ENCODE measurements around the gene FOXN4.

Gene FOXN4

DNA sequence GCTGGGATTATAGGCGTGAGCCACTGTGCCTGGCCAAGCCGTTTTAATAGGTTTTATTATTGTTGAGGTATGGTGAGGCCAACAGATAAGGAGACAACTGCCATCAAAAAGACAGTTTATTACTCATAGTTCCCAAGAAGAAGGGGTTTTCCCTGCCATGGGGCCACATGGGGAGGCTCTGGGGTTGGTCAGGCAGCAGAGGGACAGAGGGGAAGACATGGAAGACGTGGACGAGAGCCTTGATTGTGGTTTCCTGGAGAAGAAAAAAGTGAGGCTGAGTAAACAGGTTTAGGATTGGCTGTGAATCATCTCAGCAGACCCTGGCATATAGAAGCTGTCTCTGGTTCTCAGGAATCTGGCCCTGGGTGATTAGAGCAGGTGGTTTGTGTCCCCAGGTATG is 69.9 kb downstream of the FOXN4 start:
- TF ChIP-seq, protein P1, sequence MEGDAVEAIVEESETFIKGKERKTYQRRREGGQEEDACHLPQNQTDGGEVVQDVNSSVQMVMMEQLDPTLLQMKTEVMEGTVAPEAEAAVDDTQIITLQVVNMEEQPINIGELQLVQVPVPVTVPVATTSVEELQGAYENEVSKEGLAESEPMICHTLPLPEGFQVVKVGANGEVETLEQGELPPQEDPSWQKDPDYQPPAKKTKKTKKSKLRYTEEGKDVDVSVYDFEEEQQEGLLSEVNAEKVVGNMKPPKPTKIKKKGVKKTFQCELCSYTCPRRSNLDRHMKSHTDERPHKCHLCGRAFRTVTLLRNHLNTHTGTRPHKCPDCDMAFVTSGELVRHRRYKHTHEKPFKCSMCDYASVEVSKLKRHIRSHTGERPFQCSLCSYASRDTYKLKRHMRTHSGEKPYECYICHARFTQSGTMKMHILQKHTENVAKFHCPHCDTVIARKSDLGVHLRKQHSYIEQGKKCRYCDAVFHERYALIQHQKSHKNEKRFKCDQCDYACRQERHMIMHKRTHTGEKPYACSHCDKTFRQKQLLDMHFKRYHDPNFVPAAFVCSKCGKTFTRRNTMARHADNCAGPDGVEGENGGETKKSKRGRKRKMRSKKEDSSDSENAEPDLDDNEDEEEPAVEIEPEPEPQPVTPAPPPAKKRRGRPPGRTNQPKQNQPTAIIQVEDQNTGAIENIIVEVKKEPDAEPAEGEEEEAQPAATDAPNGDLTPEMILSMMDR (IDR thresholded peaks at IDR 0.05; ENCODE audit: extremely low read depth, missing control alignments), result no peak
- no peak for DNase-seq (ENCODE audit: low spot score)

DNA sequence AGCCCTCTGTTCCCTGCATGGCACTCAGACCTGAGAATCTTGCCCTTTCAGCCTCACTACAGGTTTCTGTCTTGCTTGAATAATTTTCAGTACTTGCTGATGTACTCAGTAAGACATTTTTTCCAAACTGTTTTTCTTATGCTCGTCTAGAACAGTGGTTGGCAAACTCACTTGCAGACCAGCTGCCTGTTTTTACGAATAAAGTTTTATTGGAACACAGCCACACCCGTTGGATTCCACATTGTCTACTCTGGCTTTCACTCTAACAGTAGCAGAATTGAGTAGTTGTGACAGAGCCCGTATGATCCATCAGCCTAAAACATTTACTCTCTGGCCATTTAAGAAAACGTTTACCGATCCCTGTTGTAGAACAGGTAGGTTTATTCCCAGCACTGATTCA is 72.8 kb downstream of the FOXN4 start:
- DNase-seq (ENCODE audit: low spot score), result no peak
- TF ChIP-seq, protein P1 (IDR thresholded peaks at IDR 0.05; ENCODE audit: extremely low read depth, missing control alignments), result no peak

DNA sequence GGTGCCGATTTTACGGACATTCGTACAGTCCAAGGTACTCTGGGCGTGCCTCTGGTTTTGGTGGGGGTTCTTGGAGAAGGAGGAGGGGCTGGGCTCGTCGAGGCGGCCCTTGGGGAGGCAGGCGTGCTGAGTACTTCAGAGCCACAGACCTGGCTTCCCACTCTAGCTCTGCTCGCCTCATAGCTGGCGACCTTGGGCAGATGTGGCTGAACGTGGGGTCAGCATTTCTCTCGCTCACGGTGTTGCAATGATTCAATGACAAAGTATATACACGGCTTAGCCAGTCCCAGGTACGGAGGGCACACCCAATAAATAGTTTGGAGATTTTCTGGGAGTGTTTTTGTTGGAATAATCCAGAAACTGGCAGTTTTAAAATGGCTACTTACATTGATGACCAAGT is 75.1 kb downstream of the FOXN4 start:
- no peak for DNase-seq (ENCODE audit: low spot score)
- TF ChIP-seq, protein P1 (IDR thresholded peaks at IDR 0.05; ENCODE audit: extremely low read depth, missing control alignments), result no peak

DNA sequence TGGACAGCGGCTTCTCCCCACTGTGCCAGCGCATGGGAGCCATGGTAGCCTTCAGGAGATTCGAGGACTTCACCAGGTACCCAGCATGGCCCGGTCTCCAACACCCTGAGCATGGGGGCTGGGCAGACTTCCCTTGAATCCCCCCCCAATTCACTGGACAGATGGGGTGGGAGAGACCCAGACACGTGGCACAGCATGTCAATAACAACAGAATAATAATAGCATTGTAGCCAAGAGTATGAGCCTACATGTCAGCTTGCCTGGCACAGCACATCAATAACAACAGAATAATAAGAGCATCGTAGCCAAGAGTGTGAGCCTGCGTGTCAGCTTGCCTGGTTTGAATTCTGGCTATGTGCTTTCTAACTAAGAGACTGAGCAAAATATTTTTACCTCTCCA is 76.4 kb downstream of the FOXN4 start:
- no peak for DNase-seq (ENCODE audit: low spot score)
- TF ChIP-seq, protein P1 (IDR thresholded peaks at IDR 0.05; ENCODE audit: extremely low read depth, missing control alignments), result no peak

DNA sequence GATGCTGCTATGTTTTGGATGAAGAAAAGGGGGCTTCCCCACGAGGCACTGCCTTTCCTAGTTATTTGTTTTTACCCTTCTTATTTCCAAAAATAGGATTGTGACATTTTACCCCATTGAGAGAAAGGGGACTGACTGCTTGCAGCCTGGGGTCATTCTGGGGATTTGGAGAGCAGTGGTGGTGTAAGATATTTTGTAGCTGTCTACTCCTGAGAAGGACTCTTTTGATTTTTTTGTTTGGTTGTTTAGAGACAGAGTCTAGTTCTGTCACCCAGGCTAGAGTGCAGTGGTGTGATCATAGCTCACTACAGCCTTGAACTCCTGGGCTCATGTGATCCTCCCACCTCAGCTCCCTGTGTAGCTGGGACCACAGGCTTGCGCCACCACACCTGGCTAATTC is 78.9 kb downstream of the FOXN4 start:
- DNase-seq (ENCODE audit: low spot score), result no peak
- TF ChIP-seq, protein P1 (IDR thresholded peaks at IDR 0.05; ENCODE audit: extremely low read depth, missing control alignments), result no peak

DNA sequence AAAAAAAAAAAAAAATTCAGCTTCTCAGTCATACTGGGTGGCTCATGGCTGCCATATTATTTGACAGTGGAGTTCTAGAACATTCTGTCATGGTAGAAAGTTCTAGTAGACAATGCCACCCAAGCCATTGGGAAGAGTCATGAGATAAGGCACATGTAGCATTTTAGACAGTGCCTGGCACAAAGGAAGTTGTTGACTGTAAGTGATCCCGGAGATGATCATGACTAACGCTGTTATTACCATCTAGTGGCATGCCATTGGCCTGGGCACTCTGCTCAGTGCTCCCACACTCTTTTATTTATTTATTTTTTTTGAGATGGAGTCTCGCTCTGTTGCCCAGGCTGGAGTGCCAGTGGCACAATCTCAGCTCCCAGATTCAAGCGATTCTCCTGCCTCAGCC is 80.4 kb downstream of the FOXN4 start:
- TF ChIP-seq, protein P1 (IDR thresholded peaks at IDR 0.05; ENCODE audit: extremely low read depth, missing control alignments), result no peak
- DNase-seq (ENCODE audit: low spot score), result no peak

Data from GM20000 (cell line).